ENCODE data around the gene GMDS. TPM values are rescaled to one million over a fixed set of nuclear protein-coding genes. Genes with fewer than 3 reads are reported as not detected.

Gene GMDS
- total RNA-seq, 5 donors from 2014 or later (not counting 1 experiment from before 2014, with no cell fraction given): 12.9 to 21.5 (median 14.6) TPM

GRCh38 chr6:1958257-1958656, 287.1 kb downstream of the GMDS start:
- Mint-ChIP-seq H3K27ac (no peak overlapping the region), H3K4me1 (no peaks in the 10 kb centered on the region), H3K9me3 (no peaks in the 10 kb centered on the region), H3K27me3 (no peaks in the 10 kb centered on the region), H3K36me3 (peaks cover 32% of the 10 kb centered on the region), H3K4me3 (no peak overlapping the region)
- DNase-seq (no peak), ATAC-seq (replicated peaks in 1 of 4) (no peak)
- whole genome bisulfite sequencing (ENCODE audit: insufficient coverage): no CpG with 5 or more reads among the region's 4 CpGs
- Histone ChIP-seq H3K36me3 (ENCODE audit: control insufficient read depth in 2 of 2, extremely low read depth in 1 of 2, insufficient read depth in 1 of 2, low read length in 1 of 2) (no peaks in the 10 kb centered on the region), H3K4me1 (ENCODE audit: control insufficient read depth in 1 of 2, extremely low read depth in 1 of 2, insufficient read depth in 2 of 2, low read length in 2 of 2) (no peaks in the 10 kb centered on the region), H3K9me3 (no peaks in the 10 kb centered on the region), H3K4me3 (ENCODE audit: control insufficient read depth in 1 of 2, extremely low read depth in 1 of 2, low read length in 1 of 2) (no peak overlapping the region), H3K27ac (ENCODE audit: low read length) (no peak overlapping the region), H3K27me3 (replicated peaks in 1 of 2; ENCODE audit: control insufficient read depth in 2 of 2, extremely low read depth in 1 of 2, insufficient read depth in 2 of 2, low read length in 1 of 2) (no peaks in the 10 kb centered on the region)
- POLR2A ChIA-PET: interaction anchor here (0.6 to 1.0 kb wide), 2 partner anchors 12 to 147 kb away, joined by 3 to 7 read pairs; no protein-coding TSS in a partner anchor
- CTCF ChIA-PET: no interaction called here

GRCh38 chr6:1957746-1958145, 287.7 kb downstream of the GMDS start:
- no peak overlapping the region for H3K4me3 Mint-ChIP-seq
- WGBS (ENCODE audit: insufficient coverage): no CpG with 5 or more reads among the region's 5 CpGs
- no peak for ATAC-seq (replicated peaks in 1 of 4)

DNA sequence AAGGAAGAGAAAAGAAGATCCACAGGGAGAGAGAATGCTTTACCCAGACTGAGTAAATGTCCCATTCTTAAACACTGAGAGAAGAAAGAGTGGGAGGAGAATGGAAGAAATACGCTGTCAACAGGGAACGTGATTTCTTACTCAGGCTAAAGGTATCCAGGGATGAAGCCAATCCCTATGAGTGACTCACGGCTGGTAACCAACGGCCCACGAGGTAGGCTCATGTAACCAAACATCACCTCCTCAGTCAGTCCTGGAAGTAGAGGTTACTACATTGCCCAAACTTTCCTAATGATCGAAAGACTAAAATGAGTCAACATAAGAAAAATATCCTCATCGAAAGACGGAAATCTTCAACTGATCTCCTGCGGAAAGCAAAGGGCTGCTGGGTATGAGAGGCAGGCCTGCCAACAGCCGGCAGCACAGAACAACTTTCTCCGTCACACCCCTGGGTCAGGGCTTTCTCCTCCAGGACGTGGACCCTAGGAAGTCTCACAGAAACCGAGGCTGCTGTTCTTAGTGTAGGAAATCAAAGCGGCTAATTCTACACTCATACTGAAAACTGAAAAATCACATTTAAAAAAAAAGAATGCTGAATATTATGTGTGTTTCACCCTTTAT, 292.6 kb downstream of the GMDS start:
- no peak for ATAC-seq (replicated peaks in 1 of 4)
- Mint-ChIP-seq H3K4me3 (no peak overlapping the region), H3K9me3 (no peaks in the 10 kb centered on the region), H3K27ac (no peak overlapping the region), H3K4me1 (no peaks in the 10 kb centered on the region), H3K36me3 (peaks cover 32% of the 10 kb centered on the region), H3K27me3 (no peaks in the 10 kb centered on the region)
- ChIA-PET CTCF (no interaction called here), POLR2A (no interaction called here)
- no peaks in the 10 kb centered on the region for H3K9me3 ChIP-seq
- no peak overlapping the region for H3K27ac ChIP-seq (ENCODE audit: low read length)
- no peaks in the 10 kb centered on the region for H3K4me1 ChIP-seq (ENCODE audit: control insufficient read depth in 1 of 2, extremely low read depth in 1 of 2, insufficient read depth in 2 of 2, low read length in 2 of 2)
- no peaks in the 10 kb centered on the region for H3K27me3 ChIP-seq (replicated peaks in 1 of 2; ENCODE audit: control insufficient read depth in 2 of 2, extremely low read depth in 1 of 2, insufficient read depth in 2 of 2, low read length in 1 of 2)
- WGBS (ENCODE audit: insufficient coverage): 81% methylated on average over 4 of the region's 14 CpGs
- DNase-seq: no peak
- peaks cover 0 to 6% of the 10 kb centered on the region in 2 donors for H3K36me3 ChIP-seq (ENCODE audit: control insufficient read depth in 2 of 2, extremely low read depth in 1 of 2, insufficient read depth in 1 of 2, low read length in 1 of 2)
- no peak overlapping the region for H3K4me3 ChIP-seq (ENCODE audit: control insufficient read depth in 1 of 2, extremely low read depth in 1 of 2, low read length in 1 of 2)

More at GRCh38 chr6:1957746-1958145, 287.7 kb downstream of the GMDS start:
- Histone ChIP-seq H3K4me1 (ENCODE audit: control insufficient read depth in 1 of 2, extremely low read depth in 1 of 2, insufficient read depth in 2 of 2, low read length in 2 of 2) (no peaks in the 10 kb centered on the region), H3K36me3 (ENCODE audit: control insufficient read depth in 2 of 2, extremely low read depth in 1 of 2, insufficient read depth in 1 of 2, low read length in 1 of 2) (no peaks in the 10 kb centered on the region), H3K9me3 (no peaks in the 10 kb centered on the region), H3K27me3 (replicated peaks in 1 of 2; ENCODE audit: control insufficient read depth in 2 of 2, extremely low read depth in 1 of 2, insufficient read depth in 2 of 2, low read length in 1 of 2) (no peaks in the 10 kb centered on the region), H3K4me3 (ENCODE audit: control insufficient read depth in 1 of 2, extremely low read depth in 1 of 2, low read length in 1 of 2) (no peak overlapping the region), H3K27ac (ENCODE audit: low read length) (no peak overlapping the region)
- peaks cover 34% of the 10 kb centered on the region for H3K36me3 Mint-ChIP-seq
- no peak for DNase-seq
- H3K9me3 Mint-ChIP-seq: no peaks in the 10 kb centered on the region
- ChIA-PET POLR2A (no interaction called here), CTCF (no interaction called here)
- no peaks in the 10 kb centered on the region for H3K27me3 Mint-ChIP-seq
- H3K4me1 Mint-ChIP-seq: no peaks in the 10 kb centered on the region
- no peak overlapping the region for H3K27ac Mint-ChIP-seq

DNA sequence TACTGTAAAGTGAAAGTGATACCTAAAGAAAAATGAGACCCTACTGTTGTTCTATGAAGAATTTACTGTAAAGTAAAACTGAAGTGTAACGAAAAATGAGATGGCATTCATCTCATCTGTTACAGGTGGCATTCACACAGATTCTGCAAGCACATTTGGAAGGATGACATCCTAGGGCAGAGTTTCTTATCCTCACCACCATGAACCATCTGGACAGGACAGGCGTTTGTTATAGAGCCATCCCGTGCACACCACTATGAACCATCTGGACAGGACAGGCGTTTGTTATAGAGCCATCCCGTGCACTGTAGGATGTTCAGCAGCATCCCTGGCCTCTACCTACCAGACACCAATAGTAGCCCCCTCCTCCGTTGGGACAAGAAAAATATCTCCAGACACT, 294.8 kb downstream of the GMDS start:
- Histone ChIP-seq H3K4me3 (ENCODE audit: control insufficient read depth in 1 of 2, extremely low read depth in 1 of 2, low read length in 1 of 2) (no peak overlapping the region), H3K4me1 (ENCODE audit: control insufficient read depth in 1 of 2, extremely low read depth in 1 of 2, insufficient read depth in 2 of 2, low read length in 2 of 2) (no peaks in the 10 kb centered on the region), H3K36me3 (ENCODE audit: control insufficient read depth in 2 of 2, extremely low read depth in 1 of 2, insufficient read depth in 1 of 2, low read length in 1 of 2) (peaks cover 0 to 8% of the 10 kb centered on the region in 2 donors), H3K9me3 (no peaks in the 10 kb centered on the region), H3K27ac (ENCODE audit: low read length) (no peak overlapping the region), H3K27me3 (replicated peaks in 1 of 2; ENCODE audit: control insufficient read depth in 2 of 2, extremely low read depth in 1 of 2, insufficient read depth in 2 of 2, low read length in 1 of 2) (no peaks in the 10 kb centered on the region)
- Mint-ChIP-seq H3K27me3 (no peaks in the 10 kb centered on the region), H3K36me3 (peaks cover 36% of the 10 kb centered on the region), H3K27ac (no peak overlapping the region), H3K4me1 (no peaks in the 10 kb centered on the region), H3K9me3 (no peaks in the 10 kb centered on the region), H3K4me3 (no peak overlapping the region)
- ATAC-seq (replicated peaks in 1 of 4) (no peak), DNase-seq (no peak)
- CTCF ChIA-PET: no interaction called here
- 91% methylated on average over 6 of the region's 6 CpGs for WGBS (ENCODE audit: insufficient coverage)
- POLR2A ChIA-PET: no interaction called here

DNA sequence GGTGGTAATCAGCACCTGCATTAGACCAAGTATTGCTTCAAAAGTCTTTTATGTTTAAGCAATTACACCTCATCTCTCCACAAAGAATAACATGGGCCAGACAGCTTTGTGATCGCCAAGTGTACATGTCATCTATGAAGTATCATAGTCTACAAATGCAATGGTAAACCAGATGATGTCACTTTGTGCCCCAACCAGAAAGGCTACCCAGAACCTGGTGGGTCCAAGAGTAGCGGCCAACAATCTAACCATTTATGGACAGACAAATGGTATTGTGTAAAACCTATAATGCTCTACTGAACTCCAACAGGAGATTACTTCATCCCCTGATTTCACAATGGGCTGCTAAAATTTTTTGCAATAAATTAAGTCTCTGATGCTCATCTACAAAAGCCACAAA, 295.9 kb downstream of the GMDS start:
- Mint-ChIP-seq H3K4me3 (no peak overlapping the region), H3K9me3 (no peaks in the 10 kb centered on the region), H3K27ac (no peak overlapping the region), H3K36me3 (peaks cover 37% of the 10 kb centered on the region), H3K27me3 (no peaks in the 10 kb centered on the region), H3K4me1 (no peaks in the 10 kb centered on the region)
- Histone ChIP-seq H3K4me1 (ENCODE audit: control insufficient read depth in 1 of 2, extremely low read depth in 1 of 2, insufficient read depth in 2 of 2, low read length in 2 of 2) (no peaks in the 10 kb centered on the region), H3K27me3 (replicated peaks in 1 of 2; ENCODE audit: control insufficient read depth in 2 of 2, extremely low read depth in 1 of 2, insufficient read depth in 2 of 2, low read length in 1 of 2) (no peaks in the 10 kb centered on the region), H3K36me3 (ENCODE audit: control insufficient read depth in 2 of 2, extremely low read depth in 1 of 2, insufficient read depth in 1 of 2, low read length in 1 of 2) (peaks cover 0 to 8% of the 10 kb centered on the region in 2 donors), H3K9me3 (no peaks in the 10 kb centered on the region), H3K27ac (ENCODE audit: low read length) (no peak overlapping the region), H3K4me3 (ENCODE audit: control insufficient read depth in 1 of 2, extremely low read depth in 1 of 2, low read length in 1 of 2) (no peak overlapping the region)
- ChIA-PET POLR2A (no interaction called here), CTCF (no interaction called here)
- DNase-seq (no peak), ATAC-seq (replicated peaks in 1 of 4) (no peak)
- 100% methylated on average over 1 of the region's 2 CpGs for WGBS (ENCODE audit: insufficient coverage)

DNA sequence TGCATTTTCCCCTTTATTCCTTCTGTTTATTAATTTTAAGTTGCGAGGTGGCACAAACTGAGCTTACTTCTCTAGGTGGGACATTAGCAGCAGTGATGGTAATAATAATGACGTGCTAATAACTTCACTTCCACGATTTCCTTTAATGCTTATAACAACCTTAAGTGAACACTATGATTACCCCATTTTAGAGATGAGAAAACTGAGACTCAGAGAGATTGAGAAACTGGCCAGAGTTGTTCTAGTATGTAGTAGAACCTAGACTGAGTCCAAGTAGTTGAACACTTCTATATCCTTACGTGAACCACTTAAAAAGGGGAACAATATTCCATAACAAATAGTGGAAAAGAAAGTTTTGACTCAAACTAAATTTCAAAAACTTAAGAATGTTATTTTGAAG, 297.5 kb downstream of the GMDS start:
- Histone ChIP-seq H3K27me3 (replicated peaks in 1 of 2; ENCODE audit: control insufficient read depth in 2 of 2, extremely low read depth in 1 of 2, insufficient read depth in 2 of 2, low read length in 1 of 2) (no peaks in the 10 kb centered on the region), H3K9me3 (no peaks in the 10 kb centered on the region), H3K27ac (ENCODE audit: low read length) (no peak overlapping the region), H3K4me3 (ENCODE audit: control insufficient read depth in 1 of 2, extremely low read depth in 1 of 2, low read length in 1 of 2) (no peak overlapping the region), H3K4me1 (ENCODE audit: control insufficient read depth in 1 of 2, extremely low read depth in 1 of 2, insufficient read depth in 2 of 2, low read length in 2 of 2) (no peaks in the 10 kb centered on the region), H3K36me3 (ENCODE audit: control insufficient read depth in 2 of 2, extremely low read depth in 1 of 2, insufficient read depth in 1 of 2, low read length in 1 of 2) (peaks cover 0 to 8% of the 10 kb centered on the region in 2 donors)
- Mint-ChIP-seq H3K9me3 (no peaks in the 10 kb centered on the region), H3K4me3 (no peak overlapping the region), H3K36me3 (peaks cover 32% of the 10 kb centered on the region), H3K27ac (no peak overlapping the region), H3K27me3 (no peaks in the 10 kb centered on the region), H3K4me1 (no peaks in the 10 kb centered on the region)
- DNase-seq: no peak
- ChIA-PET POLR2A (interaction anchor here in 1 of 2 donors (0.7 kb wide), 1 partner anchor 542 kb away, joined by 3 read pairs; no protein-coding TSS in a partner anchor), CTCF (no interaction called here)
- WGBS (ENCODE audit: insufficient coverage): no CpG with 5 or more reads among the region's 4 CpGs
- ATAC-seq (replicated peaks in 1 of 4): no peak

GRCh38 chr6:1946583-1946982, 298.8 kb downstream of the GMDS start:
- H3K4me3 Mint-ChIP-seq: no peak overlapping the region
- CTCF ChIA-PET: no interaction called here
- no peaks in the 10 kb centered on the region for H3K4me1 ChIP-seq (ENCODE audit: control insufficient read depth in 1 of 2, extremely low read depth in 1 of 2, insufficient read depth in 2 of 2, low read length in 2 of 2)
- H3K27ac Mint-ChIP-seq: no peak overlapping the region
- H3K4me1 Mint-ChIP-seq: no peaks in the 10 kb centered on the region
- WGBS (ENCODE audit: insufficient coverage): 93% methylated on average over 2 of the region's 3 CpGs
- no peaks in the 10 kb centered on the region for H3K27me3 ChIP-seq (replicated peaks in 1 of 2; ENCODE audit: control insufficient read depth in 2 of 2, extremely low read depth in 1 of 2, insufficient read depth in 2 of 2, low read length in 1 of 2)
- peaks cover 0 to 2% of the 10 kb centered on the region in 2 donors for H3K36me3 ChIP-seq (ENCODE audit: control insufficient read depth in 2 of 2, extremely low read depth in 1 of 2, insufficient read depth in 1 of 2, low read length in 1 of 2)
- no peaks in the 10 kb centered on the region for H3K9me3 ChIP-seq
- no peak overlapping the region for H3K27ac ChIP-seq (ENCODE audit: low read length)
- no peak for ATAC-seq (replicated peaks in 1 of 4)
- no peak overlapping the region for H3K4me3 ChIP-seq (ENCODE audit: control insufficient read depth in 1 of 2, extremely low read depth in 1 of 2, low read length in 1 of 2)
- no peaks in the 10 kb centered on the region for H3K27me3 Mint-ChIP-seq
- H3K36me3 Mint-ChIP-seq: peaks cover 22% of the 10 kb centered on the region
- DNase-seq: no peak
- POLR2A ChIA-PET: no interaction called here
- no peaks in the 10 kb centered on the region for H3K9me3 Mint-ChIP-seq

All from T-cell (primary cell).